Stimulated activated CD4-positive, alpha-beta T cell treated with anti-CD3 and anti-CD28 coated beads, Interleukin-4, amount 100 ng/mL, for 4 hours (primary cell): ENCODE measurements around the gene NIPSNAP2.
"Not testable (repeated sequence)": the region's sequence is repeated elsewhere in the genome, so short reads cannot be mapped to it uniquely, and the experiment has no call there.

Experiments used
- DNase-seq, 2 experiments: peaks; one replicate each; pipeline ENCODE4 v3.0.0-alpha.2; 2020

NIPSNAP2 gene

DNA sequence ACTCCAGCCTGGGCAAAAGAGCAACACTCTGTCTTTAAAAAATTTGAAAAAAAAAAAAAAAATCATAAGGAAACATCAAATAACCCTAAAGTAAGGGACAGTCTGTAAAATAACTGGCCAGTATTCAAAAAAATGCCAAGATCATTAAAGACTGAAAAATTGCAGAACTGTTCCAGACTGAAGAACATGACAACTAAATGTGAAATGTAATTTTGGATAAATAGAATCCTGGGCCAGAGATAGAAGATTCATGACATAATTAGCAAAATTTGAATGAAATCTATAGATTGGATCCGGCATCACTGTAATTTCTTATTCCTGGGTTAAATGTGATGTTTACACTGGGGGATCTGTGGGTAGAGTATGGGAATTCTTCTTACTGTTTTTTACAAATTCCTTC lies 83.9 kb downstream of the NIPSNAP2 start:
- DNase-seq = no peak

DNA sequence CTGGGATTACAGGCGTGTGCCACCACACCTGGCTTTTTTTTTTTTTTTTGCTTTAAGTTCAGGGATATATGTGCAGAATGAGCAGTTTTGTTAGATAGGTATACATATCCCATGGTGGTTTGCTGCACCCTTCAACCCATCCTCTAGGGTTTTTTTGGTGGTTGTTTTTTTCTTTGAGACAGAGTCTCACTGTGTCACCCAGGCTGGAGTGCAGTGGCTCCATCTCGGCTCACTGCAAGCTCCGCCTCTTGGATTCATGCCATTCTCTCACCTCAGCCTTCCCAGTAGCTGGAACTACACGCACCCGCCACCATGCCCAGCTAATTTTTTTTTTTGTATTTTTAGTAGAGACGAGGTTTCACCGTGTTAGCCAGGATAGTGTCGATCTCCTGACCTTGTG lies 84.4 kb downstream of the NIPSNAP2 start:
- DNase-seq = not testable (repeated sequence)
